ENCODE results near the gene ISG15.
A peak's percentile ranks its signal among the peaks of the same experiment; 100 is the strongest.
"Not testable (repeated sequence)": the region's sequence is repeated elsewhere in the genome, so short reads cannot be mapped to it uniquely, and the experiment has no call there.

Gene ISG15

DNA sequence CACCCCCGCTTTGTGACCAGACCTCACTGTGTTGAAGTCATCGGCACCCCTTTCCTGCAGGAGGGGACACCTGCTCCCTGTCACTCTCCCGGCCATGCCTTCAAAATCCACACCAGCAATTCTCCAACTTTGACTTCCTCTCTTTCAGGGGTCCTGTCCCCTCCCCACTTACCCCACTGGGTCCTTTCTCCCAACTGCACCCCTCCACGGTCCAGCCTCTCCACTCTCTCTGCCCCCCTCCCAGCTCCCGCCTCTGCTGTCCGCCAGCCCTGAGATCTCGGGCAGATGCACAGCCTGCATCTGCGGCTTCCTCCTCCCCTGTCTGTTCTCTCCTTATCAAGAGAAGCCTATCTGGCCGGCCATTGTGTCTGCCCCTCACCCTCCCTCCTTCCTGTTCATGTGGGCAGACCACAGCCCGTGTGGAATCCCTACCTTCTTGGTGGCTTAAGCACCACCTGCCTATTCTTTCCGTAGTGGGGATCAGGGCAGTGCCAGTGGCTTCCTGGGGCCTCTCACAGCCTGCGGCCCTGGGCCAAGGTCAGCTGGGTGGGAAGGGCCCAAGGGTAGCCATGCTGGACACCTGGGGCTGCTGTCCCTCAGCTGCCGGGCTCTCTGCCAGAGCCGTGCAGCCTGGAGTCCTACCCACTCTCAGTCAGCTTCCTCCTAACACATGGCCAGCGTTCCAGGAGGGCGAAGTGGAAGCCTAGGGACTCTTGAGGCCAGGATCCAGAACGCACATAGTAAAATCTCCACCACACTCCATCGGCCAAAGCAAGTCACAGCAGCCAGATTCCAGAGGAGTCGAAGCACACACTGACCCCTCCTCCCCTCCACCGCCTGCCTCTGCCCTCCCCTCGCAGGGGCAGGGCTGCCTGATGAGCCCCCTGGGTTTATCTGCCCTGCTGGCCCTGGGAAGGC lies 8.3 kb upstream of the ISG15 start:
- H3K27ac ChIP-seq: peak overlapping the region; percentile 68
- TF ChIP-seq, protein P1, sequence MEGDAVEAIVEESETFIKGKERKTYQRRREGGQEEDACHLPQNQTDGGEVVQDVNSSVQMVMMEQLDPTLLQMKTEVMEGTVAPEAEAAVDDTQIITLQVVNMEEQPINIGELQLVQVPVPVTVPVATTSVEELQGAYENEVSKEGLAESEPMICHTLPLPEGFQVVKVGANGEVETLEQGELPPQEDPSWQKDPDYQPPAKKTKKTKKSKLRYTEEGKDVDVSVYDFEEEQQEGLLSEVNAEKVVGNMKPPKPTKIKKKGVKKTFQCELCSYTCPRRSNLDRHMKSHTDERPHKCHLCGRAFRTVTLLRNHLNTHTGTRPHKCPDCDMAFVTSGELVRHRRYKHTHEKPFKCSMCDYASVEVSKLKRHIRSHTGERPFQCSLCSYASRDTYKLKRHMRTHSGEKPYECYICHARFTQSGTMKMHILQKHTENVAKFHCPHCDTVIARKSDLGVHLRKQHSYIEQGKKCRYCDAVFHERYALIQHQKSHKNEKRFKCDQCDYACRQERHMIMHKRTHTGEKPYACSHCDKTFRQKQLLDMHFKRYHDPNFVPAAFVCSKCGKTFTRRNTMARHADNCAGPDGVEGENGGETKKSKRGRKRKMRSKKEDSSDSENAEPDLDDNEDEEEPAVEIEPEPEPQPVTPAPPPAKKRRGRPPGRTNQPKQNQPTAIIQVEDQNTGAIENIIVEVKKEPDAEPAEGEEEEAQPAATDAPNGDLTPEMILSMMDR (conservative IDR thresholded peaks at IDR 0.05): no peak
- TF ChIP-seq ZFX (IDR thresholded peaks at IDR 0.05): no peak

DNA sequence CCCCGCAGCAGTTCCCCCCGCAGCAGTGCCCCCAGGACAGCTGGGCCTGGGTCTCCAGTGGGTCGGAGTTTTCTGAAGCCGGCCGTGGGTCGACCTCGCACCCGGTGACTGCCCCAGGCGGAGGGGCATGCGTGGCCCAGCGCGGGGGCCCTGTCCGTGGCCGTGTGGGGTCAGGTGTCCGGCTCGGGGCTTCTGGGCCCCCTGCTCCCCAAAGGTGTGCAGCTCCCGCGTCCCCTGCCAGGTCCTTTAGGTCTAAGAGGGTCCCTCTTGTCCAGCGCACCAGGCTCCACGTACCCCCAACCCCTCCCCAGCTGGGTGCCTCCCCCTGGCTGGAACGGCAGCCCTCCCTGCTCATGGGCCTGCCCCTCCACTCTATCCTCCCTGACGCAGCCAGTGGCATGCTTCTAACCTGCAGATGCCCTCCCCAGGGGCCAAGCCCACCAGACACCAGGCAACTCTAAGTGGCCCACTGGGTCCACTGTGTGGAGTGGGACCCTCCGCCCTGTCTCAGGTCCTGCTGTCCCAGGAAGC lies 7.5 kb upstream of the ISG15 start:
- H3K27ac ChIP-seq: peak overlapping the region; percentile 68
- no peak for TF ChIP-seq ZFX (IDR thresholded peaks at IDR 0.05)
- TF ChIP-seq, protein P1 (conservative IDR thresholded peaks at IDR 0.05): no peak

DNA sequence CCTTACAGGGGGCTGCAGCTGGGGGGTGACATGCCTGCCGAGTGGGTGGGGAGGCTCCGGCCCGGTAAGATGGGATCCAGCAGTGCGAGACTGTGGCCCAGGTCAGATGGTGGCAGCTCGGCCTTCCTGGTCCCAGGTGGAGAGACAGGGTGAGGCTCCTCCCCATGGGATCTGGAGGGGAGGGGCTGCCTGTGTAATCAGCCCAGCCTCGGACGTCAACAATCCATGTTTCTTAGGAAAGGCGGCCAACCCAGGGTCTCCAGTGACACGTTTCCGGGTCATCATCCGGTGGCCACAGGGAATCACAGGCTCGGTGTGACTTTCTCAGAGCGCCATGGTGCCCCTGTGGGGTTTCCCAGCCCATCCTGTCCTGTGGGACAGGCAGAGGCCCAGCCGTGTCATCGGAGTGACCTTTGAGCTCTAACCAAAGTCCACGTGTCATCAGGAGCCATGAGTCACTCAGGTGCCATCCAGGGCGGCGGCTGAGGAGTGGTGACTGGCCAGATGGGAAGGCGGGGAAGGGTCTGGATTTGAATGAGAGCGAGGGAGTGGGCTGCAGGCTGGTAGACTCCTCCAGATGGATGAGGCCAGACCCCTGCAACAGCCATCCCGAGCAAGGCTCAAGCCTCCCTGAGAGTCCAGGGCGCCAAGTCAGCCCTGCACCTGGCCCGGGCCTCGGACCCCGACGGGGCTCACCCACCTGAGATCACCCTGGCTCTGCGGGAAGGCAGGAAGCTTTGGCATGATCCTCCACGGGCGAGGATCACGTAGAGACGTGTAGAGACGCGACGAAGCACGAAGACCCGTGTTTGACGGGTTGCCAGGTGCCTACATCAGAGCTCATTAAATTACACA lies 6.8 kb upstream of the ISG15 start:
- H3K27ac ChIP-seq: peak overlapping the region; percentile 68
- TF ChIP-seq, protein P1 (conservative IDR thresholded peaks at IDR 0.05): no peak
- TF ChIP-seq ZFX (IDR thresholded peaks at IDR 0.05): no peak

DNA sequence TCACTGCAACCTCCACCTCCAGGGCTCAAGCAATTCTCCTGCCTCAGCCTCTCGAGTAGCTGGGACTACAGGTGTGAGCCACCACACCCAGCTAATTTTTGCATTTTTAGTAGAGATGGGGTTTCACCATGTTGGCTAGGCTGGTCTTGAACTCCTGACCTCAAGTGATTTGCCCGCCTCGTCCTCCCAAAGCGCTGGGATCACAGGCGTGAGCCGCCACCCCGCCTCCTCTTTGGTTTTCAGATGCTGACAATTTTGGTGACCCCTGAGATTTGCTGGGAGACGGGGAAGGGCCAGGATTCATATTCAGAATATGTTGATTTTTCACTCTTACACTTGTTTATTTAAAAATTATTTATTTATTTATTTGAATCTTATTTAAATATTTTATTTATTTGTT lies 3.2 kb upstream of the ISG15 start:
- not testable (repeated sequence) for H3K27ac ChIP-seq

DNA sequence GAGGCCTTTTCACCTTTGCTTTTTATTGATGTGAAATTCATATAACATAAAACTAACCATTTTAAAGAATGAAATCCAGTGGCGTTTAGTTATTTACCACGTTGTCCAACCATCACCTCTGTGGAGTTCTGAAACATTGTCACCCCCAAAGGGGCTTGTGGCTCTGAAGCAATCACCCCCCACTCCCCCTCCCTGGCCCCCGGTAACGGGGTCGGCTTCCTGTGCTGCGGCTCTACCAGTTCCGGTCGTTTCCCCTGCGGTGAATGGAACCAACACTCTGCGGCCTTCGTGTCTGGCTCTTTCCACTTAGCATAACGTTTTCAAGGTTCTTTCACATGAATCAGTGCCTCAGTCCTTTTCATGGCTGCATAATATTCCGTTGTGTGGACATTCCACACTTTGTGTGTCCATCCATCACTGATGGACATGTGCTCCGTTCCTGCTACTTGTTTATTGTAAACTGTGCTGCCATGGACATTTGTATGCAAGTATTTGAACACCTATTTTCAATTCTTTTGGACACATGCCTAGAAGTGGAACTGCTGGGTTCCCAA lies 1.8 kb upstream of the ISG15 start:
- TF ChIP-seq, protein P1 (conservative IDR thresholded peaks at IDR 0.05): no peak
- TF ChIP-seq ZFX (IDR thresholded peaks at IDR 0.05): no peak
- no peak overlapping the region for H3K27ac ChIP-seq

DNA sequence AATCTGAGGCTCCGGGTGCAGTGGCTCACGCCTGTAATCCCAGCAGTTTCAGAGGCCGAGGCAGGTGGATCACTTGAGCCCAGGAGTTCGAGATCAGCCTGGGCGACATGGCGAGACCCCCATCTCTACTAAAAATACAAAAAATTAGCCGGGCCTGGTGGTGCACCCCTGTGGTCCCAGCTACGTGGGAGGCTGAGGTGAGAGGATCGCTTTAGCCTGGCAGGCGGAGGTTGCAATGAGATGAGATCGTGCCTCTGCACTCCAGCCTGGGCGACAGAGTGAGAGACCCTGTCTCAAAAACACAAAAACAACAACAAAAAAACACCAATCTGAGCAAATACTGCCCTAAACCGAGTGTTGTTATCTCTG lies 577 bp upstream of the ISG15 start:
- H3K27ac ChIP-seq: peak overlapping the region; percentile 80

DNA sequence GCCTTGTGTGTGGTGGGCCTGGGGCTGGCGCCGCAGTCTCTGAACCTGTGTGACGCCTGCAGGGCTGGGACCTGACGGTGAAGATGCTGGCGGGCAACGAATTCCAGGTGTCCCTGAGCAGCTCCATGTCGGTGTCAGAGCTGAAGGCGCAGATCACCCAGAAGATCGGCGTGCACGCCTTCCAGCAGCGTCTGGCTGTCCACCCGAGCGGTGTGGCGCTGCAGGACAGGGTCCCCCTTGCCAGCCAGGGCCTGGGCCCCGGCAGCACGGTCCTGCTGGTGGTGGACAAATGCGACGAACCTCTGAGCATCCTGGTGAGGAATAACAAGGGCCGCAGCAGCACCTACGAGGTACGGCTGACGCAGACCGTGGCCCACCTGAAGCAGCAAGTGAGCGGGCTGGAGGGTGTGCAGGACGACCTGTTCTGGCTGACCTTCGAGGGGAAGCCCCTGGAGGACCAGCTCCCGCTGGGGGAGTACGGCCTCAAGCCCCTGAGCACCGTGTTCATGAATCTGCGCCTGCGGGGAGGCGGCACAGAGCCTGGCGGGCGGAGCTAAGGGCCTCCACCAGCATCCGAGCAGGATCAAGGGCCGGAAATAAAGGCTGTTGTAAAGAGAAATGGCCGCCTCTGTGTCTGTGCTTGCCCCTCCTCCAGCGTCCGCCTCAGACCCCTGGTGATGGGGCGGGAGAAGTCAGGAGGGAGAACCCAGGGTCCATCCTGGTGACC lies 788 bp downstream of the ISG15 start:
- H3K27ac ChIP-seq: peak overlapping the region; percentile 80
- TF ChIP-seq, protein P1 (conservative IDR thresholded peaks at IDR 0.05): no peak
- TF ChIP-seq ZFX (IDR thresholded peaks at IDR 0.05): peak; percentile 27; the same call in 1 of the 2 replicates

All from C4-2B (cell line).